Breast epithelium (tissue), 3 donors: ENCODE results near the gene PRKCE.

Experiments used
- POLR2A ChIP-seq: fragments of 450-650 bp; IDR thresholded peaks from one replicate; pipeline ENCODE4 v1.6.1; 2016; ENCODE audit warnings: antibody characterized with exemption, mild to moderate bottlenecking, moderate library complexity
- POLR2AphosphoS5 ChIP-seq, 3 donors: sonication (generic); formaldehyde crosslinking; IDR thresholded peaks; one replicate each; pipeline ENCODE4 v1.6.1; 2017; ENCODE audit warnings: antibody characterized with exemption in 3 of 3
- TF ChIP-seq, protein P1 (sequence below), 3 donors: fragments of 450-650 bp; IDR thresholded peaks; one replicate each; pipeline ENCODE4 v1.5.1; 2016 to 2017; ENCODE audit warnings: antibody characterized with exemption in 3 of 3, mild to moderate bottlenecking in 3 of 3, moderate library complexity in 3 of 3

- TF ChIP-seq, protein P1, sequence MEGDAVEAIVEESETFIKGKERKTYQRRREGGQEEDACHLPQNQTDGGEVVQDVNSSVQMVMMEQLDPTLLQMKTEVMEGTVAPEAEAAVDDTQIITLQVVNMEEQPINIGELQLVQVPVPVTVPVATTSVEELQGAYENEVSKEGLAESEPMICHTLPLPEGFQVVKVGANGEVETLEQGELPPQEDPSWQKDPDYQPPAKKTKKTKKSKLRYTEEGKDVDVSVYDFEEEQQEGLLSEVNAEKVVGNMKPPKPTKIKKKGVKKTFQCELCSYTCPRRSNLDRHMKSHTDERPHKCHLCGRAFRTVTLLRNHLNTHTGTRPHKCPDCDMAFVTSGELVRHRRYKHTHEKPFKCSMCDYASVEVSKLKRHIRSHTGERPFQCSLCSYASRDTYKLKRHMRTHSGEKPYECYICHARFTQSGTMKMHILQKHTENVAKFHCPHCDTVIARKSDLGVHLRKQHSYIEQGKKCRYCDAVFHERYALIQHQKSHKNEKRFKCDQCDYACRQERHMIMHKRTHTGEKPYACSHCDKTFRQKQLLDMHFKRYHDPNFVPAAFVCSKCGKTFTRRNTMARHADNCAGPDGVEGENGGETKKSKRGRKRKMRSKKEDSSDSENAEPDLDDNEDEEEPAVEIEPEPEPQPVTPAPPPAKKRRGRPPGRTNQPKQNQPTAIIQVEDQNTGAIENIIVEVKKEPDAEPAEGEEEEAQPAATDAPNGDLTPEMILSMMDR (IDR thresholded peaks at IDR 0.05): no peak
- TF ChIP-seq POLR2A (no peak), POLR2AphosphoS5 (IDR thresholded peaks at IDR 0.05) (no peak)
Observed at GRCh38 chr2:46194856-46195255, 543.4 kb downstream of the PRKCE start.
